Transverse colon (tissue), 4 donors: ENCODE measurements around the gene FXYD5. TPM values are rescaled to one million over a fixed set of nuclear protein-coding genes. Genes with fewer than 3 reads are reported as not detected.

Source experiments
- DNase-seq: peaks from one replicate; pipeline ENCODE4 v3.0.0-alpha.2; 2019
- H3K27ac ChIP-seq, 4 donors: fragments of 200-600 bp; sonication (generic); 2 replicates each; pipeline ENCODE4 v1.5.1; 2016 to 2018; ENCODE audit warnings: inconsistent platforms in 4 of 4
- H3K27me3 ChIP-seq: fragments of 200-600 bp; sonication (generic); 2 replicates; pipeline ENCODE4 v1.5.1; 2017; ENCODE audit warnings: inconsistent platforms
- H3K36me3 ChIP-seq, 4 donors: fragments of 200-600 bp; sonication (generic); 2 replicates each; pipeline ENCODE4 v1.5.1; 2017 to 2019; ENCODE audit warnings: inconsistent platforms in 4 of 4
- H3K4me1 ChIP-seq, 4 donors: fragments of 200-600 bp; sonication (generic); 2 replicates each; pipeline ENCODE4 v1.5.1; 2017 to 2020; ENCODE audit warnings: inconsistent platforms in 4 of 4
- H3K4me3 ChIP-seq, 4 donors: fragments of 200-600 bp; sonication (generic); 1 replicate in 1 of 4; 2 replicates in 3 of 4; pipeline versions ENCODE4 v1.5.1 to v1.6.1; 2017 to 2019; ENCODE audit warnings: inconsistent platforms in 4 of 4
- H3K9me3 ChIP-seq, 2 donors: fragments of 200-600 bp; sonication (generic); 2 replicates each; pipeline ENCODE4 v1.5.1; 2017 to 2019; ENCODE audit warnings: inconsistent platforms in 2 of 2
- CTCF ChIP-seq, 5 experiments: fragments of 200-600 bp in 3 of 5; fragments of 450-650 bp in 2 of 5; sonication (generic) in 3 of 5; IDR thresholded peaks; 1 replicate in 2 of 5; 2 replicates in 3 of 5; pipeline ENCODE4 v1.5.1; 2016 to 2017; ENCODE audit warnings: antibody characterized with exemption in 5 of 5, inconsistent platforms in 3 of 5, mild to moderate bottlenecking in 2 of 5, moderate library complexity in 1 of 5
- EP300 ChIP-seq: sonication (generic); formaldehyde crosslinking; IDR thresholded peaks from one replicate; pipeline ENCODE4 v1.6.1; 2017; ENCODE audit warnings: antibody characterized with exemption, low read depth
- POLR2A ChIP-seq: fragments of 450-650 bp; IDR thresholded peaks from one replicate; pipeline ENCODE4 v1.6.1; 2016; ENCODE audit warnings: antibody characterized with exemption, mild to moderate bottlenecking, moderate library complexity
- POLR2AphosphoS5 ChIP-seq, 3 donors: sonication (generic); formaldehyde crosslinking; IDR thresholded peaks; one replicate each; pipeline ENCODE4 v1.6.1; 2016; ENCODE audit warnings: antibody characterized with exemption in 3 of 3
- WGBS, 2 donors: methylation state at CpG; one replicate each; pipeline ENCODE4 v1.1.5; 2018; ENCODE audit warnings: low coverage in 1 of 2; 5-methylcytosine and 5-hydroxymethylcytosine counted together
- in situ Hi-C, 4 donors: fragments of 200-750 bp; cut with MboI; loops; one replicate each; pipeline versions ENCODE4 v1.15.0 to v1.15.1; 2017; ENCODE audit warnings: low sequenced_read_pairs in 3 of 4, low pct_ligation_motif_present in 1 of 4, low pct_unique_long_range_greater_than_20kb in 1 of 4
- intact Hi-C: fragments of 100-400 bp; cut with DNase I; formaldehyde crosslinking; loops from one replicate; pipeline ENCODE4 v1.15.1; 2023; ENCODE audit warnings: low total_unique reads
- total RNA-seq, 4 donors: library from RNA; depleted of rRNA; stranded (reverse); fragments of >200 nt; gene quantifications; one replicate each; pipeline ENCODE4 v1.1.0, GENCODE V29; 2016

The FXYD5 gene
- total RNA-seq, 4 donors from 2014 or later, result 2.0 to 57.2 (median 15.1) TPM

- H3K9me3 ChIP-seq, result no peaks in the 10 kb centered on the region
- peak overlapping the region; percentile 88 to 95 (median 91) for H3K27ac ChIP-seq
- H3K27me3 ChIP-seq, result no peaks in the 10 kb centered on the region
- TF ChIP-seq POLR2A (no peak), EP300 (no peak), CTCF (IDR thresholded peaks at IDR 0.05) (no peak), POLR2AphosphoS5 (IDR thresholded peaks at IDR 0.05) (peak in 1 of 3 donors; percentile 3)
- H3K4me1 ChIP-seq, result peaks cover 10 to 79% (median 59%) of the 10 kb centered on the region in 4 donors
- DNase-seq, result no peak
- in situ Hi-C loops (no loop called here), intact Hi-C loops (no loop called here)
- H3K4me3 ChIP-seq, result no peak overlapping the region
- H3K36me3 ChIP-seq, result no peaks in the 10 kb centered on the region
- 78% methylated on average over 18 of the region's 19 CpGs; no CpG with 5 or more reads in 1 of the 2 donors for WGBS, 2 donors
Measured at GRCh38 chr19:35122687-35123551, 31.6 kb upstream of the FXYD5 start.

- 63% methylated on average over 5 of the region's 5 CpGs; no CpG with 5 or more reads in 1 of the 2 donors for WGBS, 2 donors
- no peaks in the 10 kb centered on the region for H3K9me3 ChIP-seq
- no peaks in the 10 kb centered on the region for H3K27me3 ChIP-seq
- DNase-seq, result peak; percentile 71
- intact Hi-C loops (no loop called here), in situ Hi-C loops (no loop called here)
- TF ChIP-seq EP300 (no peak), POLR2AphosphoS5 (IDR thresholded peaks at IDR 0.05) (peak in 1 of 3 donors; percentile 58)
- H3K4me1 ChIP-seq, result peaks cover 13 to 86% (median 61%) of the 10 kb centered on the region in 4 donors
- H3K4me3 ChIP-seq, result no peak overlapping the region
- no peaks in the 10 kb centered on the region for H3K36me3 ChIP-seq
- peak overlapping the region; percentile 88 to 95 (median 91) for H3K27ac ChIP-seq
Measured at GRCh38 chr19:35123573-35123972, 31.0 kb upstream of the FXYD5 start.

GRCh38 chr19:35124098-35125060 is 30.2 kb upstream of the FXYD5 start:
- Histone ChIP-seq H3K9me3 (no peaks in the 10 kb centered on the region), H3K4me3 (peak overlapping the region; percentile 13 to 51 (median 34)), H3K4me1 (peaks cover 19 to 94% (median 63%) of the 10 kb centered on the region in 4 donors), H3K27me3 (no peaks in the 10 kb centered on the region), H3K27ac (peak overlapping the region; percentile 88 to 95 (median 91)), H3K36me3 (no peaks in the 10 kb centered on the region)
- DNase-seq, result peak; percentile 96
- in situ Hi-C loops (no loop called here), intact Hi-C loops (no loop called here)
- 11 to 30% methylated on average over 6 to 42 of the region's 42 CpGs for WGBS, 2 donors
- peak; percentile 77 for TF ChIP-seq POLR2A
- TF ChIP-seq POLR2AphosphoS5 (IDR thresholded peaks at IDR 0.05), result peak; percentile 90 to 95 (median 92)
- no peak for TF ChIP-seq CTCF (IDR thresholded peaks at IDR 0.05)
- TF ChIP-seq EP300, result peak; percentile 94

GRCh38 chr19:35125270-35125717 is 29.2 kb upstream of the FXYD5 start:
- Histone ChIP-seq H3K4me3 (no peak overlapping the region), H3K9me3 (no peaks in the 10 kb centered on the region), H3K4me1 (peaks cover 19 to 93% (median 66%) of the 10 kb centered on the region in 4 donors), H3K36me3 (no peaks in the 10 kb centered on the region), H3K27me3 (no peaks in the 10 kb centered on the region), H3K27ac (peak overlapping the region; percentile 88 to 95 (median 91))
- intact Hi-C loops, result no loop called here
- TF ChIP-seq EP300, result no peak
- TF ChIP-seq POLR2AphosphoS5 (IDR thresholded peaks at IDR 0.05), result peak in 1 of 3 donors; percentile 34
- TF ChIP-seq CTCF (IDR thresholded peaks at IDR 0.05), result no peak
- TF ChIP-seq POLR2A, result peak; percentile 55
- in situ Hi-C loops, result no loop called here
- no peak for DNase-seq
- 79 to 83% methylated on average over 1 to 19 of the region's 19 CpGs for WGBS, 2 donors
